ENCODE data around the gene EAF1.
"Not testable (repeated sequence)": the region's sequence is repeated elsewhere in the genome, so short reads cannot be mapped to it uniquely, and the experiment has no call there.

The EAF1 gene

DNA sequence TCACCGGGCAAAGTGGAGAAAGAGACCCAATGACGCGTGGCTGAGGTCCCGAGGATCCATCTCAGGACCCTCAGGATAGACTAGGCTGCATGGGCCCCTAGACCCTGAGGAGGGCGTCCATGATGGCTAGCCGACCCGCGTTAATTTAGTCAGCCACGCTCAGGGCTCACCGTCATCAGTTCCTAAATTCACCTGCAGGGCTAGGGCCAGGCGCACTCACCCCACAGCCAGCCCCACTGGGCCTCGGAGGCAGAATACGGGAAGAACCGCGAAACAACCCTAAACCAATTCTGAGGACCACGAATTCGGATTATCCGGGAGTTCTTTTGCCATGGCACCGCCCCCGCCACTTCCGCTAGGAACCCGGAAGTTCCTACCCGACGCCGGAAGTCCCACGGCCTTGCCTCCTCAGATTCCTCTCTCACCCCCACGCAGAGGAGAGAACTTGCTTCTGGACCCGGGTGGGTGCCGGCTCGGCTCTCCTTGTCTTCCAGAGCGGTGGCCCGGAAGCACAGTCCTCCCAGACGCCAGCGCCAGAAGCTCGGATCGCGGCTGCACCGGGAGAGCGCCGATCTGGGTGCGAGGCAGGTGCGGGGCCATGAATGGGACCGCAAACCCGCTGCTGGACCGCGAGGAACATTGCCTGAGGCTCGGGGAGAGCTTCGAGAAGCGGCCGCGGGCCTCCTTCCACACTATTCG is at the start of gene EAF1, which contains the start of gene METTL6:
Gene EAF1 (plus strand): TSS at position 417 of the 699 bp plus-strand sequence. CDS start 182 bp downstream, at position 599.
Gene METTL6 (minus strand): TSS at position 363 of the 699 bp plus-strand sequence. CDS start 1,033 bp downstream, outside the sequence.
- H3K27me3 ChIP-seq (ENCODE audit: control insufficient read depth, insufficient read depth, low read length), result no peaks in the 10 kb centered on the region
- H3K4me3 ChIP-seq (ENCODE audit: low read depth, low read length), result peak within 1 kb of the TSS; percentile 96
- peaks cover 9% of the 10 kb centered on the region; the same call in 1 of the 2 replicates for H3K4me1 ChIP-seq (ENCODE audit: control insufficient read depth, insufficient read depth, low read length)
- peak within 1 kb of the TSS; percentile 91 for H3K27ac ChIP-seq (ENCODE audit: low read depth, low read length)
- peak within 1 kb of the TSS; percentile 88 for H3K9ac ChIP-seq (ENCODE audit: low read depth, low read length)
- H3K36me3 ChIP-seq (ENCODE audit: control insufficient read depth, insufficient read depth, low read length), result peaks cover 56% of the 10 kb centered on the region
- H3K9me3 ChIP-seq (ENCODE audit: control insufficient read depth, insufficient read depth, low read length), result no peaks in the 10 kb centered on the region

DNA sequence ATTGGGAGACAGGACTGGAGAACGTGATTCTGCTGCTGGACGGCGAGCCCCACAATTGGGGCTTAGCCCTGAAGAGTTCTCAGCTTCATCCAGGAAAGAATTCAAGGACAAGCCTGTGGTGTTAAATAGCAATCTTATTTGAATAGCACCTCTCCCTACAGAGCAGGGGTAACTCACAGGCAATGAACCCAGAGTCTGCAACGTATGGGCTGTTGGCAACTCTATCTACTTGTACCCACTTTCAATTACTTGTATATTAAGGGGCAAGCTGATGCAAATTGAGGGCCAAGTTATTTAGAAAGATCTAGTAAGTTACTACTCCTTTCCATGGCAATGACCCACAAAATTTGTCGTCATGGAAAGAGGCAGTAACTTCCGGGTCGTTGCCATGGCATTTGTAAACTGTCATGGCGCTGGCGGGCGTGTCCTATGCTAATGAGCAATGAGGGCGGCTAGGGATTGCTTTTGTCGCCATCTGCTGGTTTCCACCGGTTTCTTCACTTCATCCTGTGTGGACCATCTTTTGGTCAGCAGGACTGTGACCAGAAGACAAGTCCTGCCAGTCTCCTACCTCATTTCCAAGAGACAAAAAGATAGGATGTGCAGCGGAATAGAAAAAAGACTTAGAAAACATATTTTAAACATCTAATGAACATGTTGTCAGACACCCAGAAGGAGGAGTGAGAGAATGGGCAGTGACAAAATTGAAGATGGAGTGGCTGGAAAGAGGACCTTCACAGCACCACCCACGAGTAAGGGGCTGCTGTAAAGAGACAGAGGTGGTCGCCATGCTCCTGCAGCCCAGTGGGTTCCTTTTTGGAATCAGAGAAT is 49.2 kb upstream of the EAF1 start:
- no peaks in the 10 kb centered on the region for H3K9me3 ChIP-seq (ENCODE audit: control insufficient read depth, insufficient read depth, low read length)
- H3K27me3 ChIP-seq (ENCODE audit: control insufficient read depth, insufficient read depth, low read length), result no peaks in the 10 kb centered on the region
- H3K36me3 ChIP-seq (ENCODE audit: control insufficient read depth, insufficient read depth, low read length), result no peaks in the 10 kb centered on the region
- no peak overlapping the region for H3K9ac ChIP-seq (ENCODE audit: low read depth, low read length)
- peaks cover 5% of the 10 kb centered on the region; the same call in 1 of the 2 replicates for H3K4me1 ChIP-seq (ENCODE audit: control insufficient read depth, insufficient read depth, low read length)
- H3K27ac ChIP-seq (ENCODE audit: low read depth, low read length), result peak overlapping the region; percentile 3
- peak overlapping the region; percentile 41 for H3K4me3 ChIP-seq (ENCODE audit: low read depth, low read length)

DNA sequence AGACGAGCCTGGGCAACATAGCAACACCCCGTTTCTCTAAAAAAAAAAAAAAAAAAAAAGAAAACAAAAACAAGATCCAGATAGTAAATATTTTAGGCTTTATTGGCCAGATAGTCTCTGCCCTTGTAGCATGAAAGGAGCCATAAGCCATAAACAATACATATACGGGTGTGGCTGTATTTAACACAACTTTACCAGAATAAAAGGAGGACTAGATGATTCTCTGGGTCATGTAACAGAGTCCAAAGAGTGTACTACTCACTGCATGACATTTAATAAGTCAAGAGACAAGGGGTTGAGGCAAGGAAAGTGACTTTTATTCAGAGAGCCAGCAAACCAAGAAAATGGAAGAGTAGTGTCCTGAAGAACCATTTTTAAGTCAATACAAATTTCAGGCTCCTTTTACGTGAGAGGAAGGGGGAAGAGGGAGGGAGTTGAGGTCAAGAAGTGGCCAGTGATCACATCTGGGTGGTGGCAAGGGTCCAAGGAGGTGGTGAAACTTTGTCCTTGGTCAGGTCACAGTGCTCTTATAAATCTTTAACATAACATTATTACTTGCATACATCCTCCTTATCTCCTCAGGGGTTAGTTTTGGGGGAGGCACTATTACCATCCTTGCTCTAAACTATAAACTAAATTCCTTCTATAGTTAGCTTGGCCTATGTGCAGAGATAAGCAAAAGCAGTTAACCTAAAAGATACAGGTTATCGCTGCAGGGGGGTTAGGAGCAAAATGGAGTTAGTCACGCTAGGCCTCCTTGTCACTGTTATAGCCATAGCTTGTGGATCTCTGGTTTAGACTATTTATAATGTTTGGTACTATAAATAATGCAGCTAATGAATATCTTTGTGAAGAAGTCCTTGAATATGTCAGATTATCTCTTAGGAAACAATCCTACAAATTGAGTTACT is 46.2 kb upstream of the EAF1 start:
- Histone ChIP-seq H3K9ac (ENCODE audit: low read depth, low read length) (no peak overlapping the region), H3K9me3 (ENCODE audit: control insufficient read depth, insufficient read depth, low read length) (no peaks in the 10 kb centered on the region), H3K4me1 (ENCODE audit: control insufficient read depth, insufficient read depth, low read length) (peaks cover 5% of the 10 kb centered on the region; the same call in 1 of the 2 replicates), H3K4me3 (ENCODE audit: low read depth, low read length) (no peak overlapping the region), H3K27ac (ENCODE audit: low read depth, low read length) (no peak overlapping the region), H3K27me3 (ENCODE audit: control insufficient read depth, insufficient read depth, low read length) (no peaks in the 10 kb centered on the region), H3K36me3 (ENCODE audit: control insufficient read depth, insufficient read depth, low read length) (no peaks in the 10 kb centered on the region)

DNA sequence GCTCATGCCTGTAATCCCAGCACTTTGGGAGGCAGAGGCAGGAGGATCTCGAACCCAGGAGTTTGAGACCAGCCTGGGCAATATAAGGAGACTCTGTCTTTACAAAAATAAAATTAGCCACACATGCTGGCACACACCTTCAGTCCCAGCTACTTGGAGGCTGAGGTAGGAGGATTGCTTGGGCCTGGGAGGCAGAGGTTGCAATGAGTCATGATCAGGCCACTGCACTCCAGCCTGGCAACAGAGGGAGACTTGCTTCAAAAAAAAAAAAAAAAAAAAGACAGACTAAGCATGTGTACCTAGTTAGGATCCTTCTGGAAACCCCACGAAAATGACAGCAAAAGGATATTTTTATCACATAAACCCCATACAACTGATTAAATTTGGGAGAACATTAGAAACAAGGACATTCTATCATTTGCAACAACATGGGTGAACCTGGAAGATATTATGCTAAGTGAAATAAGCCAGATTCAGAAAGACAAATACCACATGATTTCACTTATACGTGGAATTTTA is 44.9 kb upstream of the EAF1 start:
- H3K9me3 ChIP-seq (ENCODE audit: control insufficient read depth, insufficient read depth, low read length), result peaks cover 4% of the 10 kb centered on the region; the same call in 1 of the 2 replicates
- no peaks in the 10 kb centered on the region for H3K27me3 ChIP-seq (ENCODE audit: control insufficient read depth, insufficient read depth, low read length)
- H3K4me3 ChIP-seq (ENCODE audit: low read depth, low read length), result no peak overlapping the region
- no peak overlapping the region for H3K27ac ChIP-seq (ENCODE audit: low read depth, low read length)
- H3K9ac ChIP-seq (ENCODE audit: low read depth, low read length), result no peak overlapping the region
- peaks cover 5% of the 10 kb centered on the region; the same call in 1 of the 2 replicates for H3K4me1 ChIP-seq (ENCODE audit: control insufficient read depth, insufficient read depth, low read length)
- no peaks in the 10 kb centered on the region for H3K36me3 ChIP-seq (ENCODE audit: control insufficient read depth, insufficient read depth, low read length)

DNA sequence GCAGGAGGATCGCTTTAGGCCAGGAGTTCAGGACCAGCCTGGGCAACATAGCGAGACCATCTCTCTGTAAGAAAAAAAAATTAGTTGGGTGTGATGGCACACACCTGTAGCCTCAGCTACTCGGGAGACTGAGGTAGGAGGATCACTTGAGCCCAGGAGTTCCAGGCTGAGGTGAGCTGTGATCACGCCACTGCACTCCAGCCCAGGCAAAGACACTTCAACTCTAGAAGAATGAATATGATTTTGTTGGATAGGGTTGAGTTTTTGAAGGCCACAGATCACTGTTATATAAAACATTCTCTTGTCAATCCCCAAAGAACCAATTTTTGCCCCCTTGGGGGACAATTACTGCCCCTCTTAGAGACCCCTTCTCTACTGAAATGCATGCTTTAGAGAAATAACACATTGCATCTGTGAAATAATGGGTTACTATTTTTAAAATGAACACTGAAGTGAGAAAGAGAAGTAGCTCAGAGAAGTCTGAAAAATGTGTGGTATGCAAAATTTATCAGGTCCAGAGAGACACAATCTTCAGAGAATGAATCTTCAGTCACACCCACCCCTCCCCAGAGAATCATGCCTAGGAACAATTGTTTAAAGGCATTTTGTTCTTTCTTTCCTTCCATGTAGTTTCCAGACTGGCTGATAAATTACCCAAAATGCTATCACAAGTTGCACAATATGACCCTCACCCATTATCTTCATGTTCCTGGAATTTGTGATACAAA is 42.7 kb upstream of the EAF1 start:
- H3K27ac ChIP-seq (ENCODE audit: low read depth, low read length), result no peak overlapping the region
- H3K4me3 ChIP-seq (ENCODE audit: low read depth, low read length), result no peak overlapping the region
- H3K36me3 ChIP-seq (ENCODE audit: control insufficient read depth, insufficient read depth, low read length), result no peaks in the 10 kb centered on the region
- no peaks in the 10 kb centered on the region for H3K4me1 ChIP-seq (ENCODE audit: control insufficient read depth, insufficient read depth, low read length)
- no peak overlapping the region for H3K9ac ChIP-seq (ENCODE audit: low read depth, low read length)
- H3K9me3 ChIP-seq (ENCODE audit: control insufficient read depth, insufficient read depth, low read length), result peaks cover 4% of the 10 kb centered on the region; the same call in 1 of the 2 replicates
- H3K27me3 ChIP-seq (ENCODE audit: control insufficient read depth, insufficient read depth, low read length), result no peaks in the 10 kb centered on the region

DNA sequence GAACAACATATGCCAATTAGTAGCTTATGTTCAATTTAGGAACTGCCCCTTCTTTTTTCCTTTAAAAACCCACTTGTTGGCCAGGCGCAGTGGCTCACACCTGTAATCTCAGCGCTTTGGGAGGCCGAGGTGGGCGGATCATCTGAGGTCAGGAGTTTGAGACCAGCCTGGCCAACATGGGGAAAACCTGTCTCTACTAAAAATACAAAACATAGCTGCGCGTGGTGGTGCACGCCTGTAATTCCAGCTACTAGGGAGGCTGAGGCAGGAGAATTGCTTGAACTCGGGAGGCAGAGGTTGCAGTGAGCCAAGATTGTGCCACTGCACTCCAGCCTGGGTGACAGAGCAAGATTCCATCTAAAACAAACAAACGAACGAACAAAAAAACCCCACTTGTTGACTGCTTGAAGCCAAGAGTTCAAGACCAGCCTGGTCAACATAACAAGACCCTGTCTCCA is 42.1 kb upstream of the EAF1 start:
- H3K9ac ChIP-seq (ENCODE audit: low read depth, low read length); H3K4me3 ChIP-seq (ENCODE audit: low read depth, low read length); H3K27ac ChIP-seq (ENCODE audit: low read depth, low read length); H3K9me3 ChIP-seq (ENCODE audit: control insufficient read depth, insufficient read depth, low read length); H3K36me3 ChIP-seq (ENCODE audit: control insufficient read depth, insufficient read depth, low read length); H3K4me1 ChIP-seq (ENCODE audit: control insufficient read depth, insufficient read depth, low read length); H3K27me3 ChIP-seq (ENCODE audit: control insufficient read depth, insufficient read depth, low read length): not testable (repeated sequence)

DNA sequence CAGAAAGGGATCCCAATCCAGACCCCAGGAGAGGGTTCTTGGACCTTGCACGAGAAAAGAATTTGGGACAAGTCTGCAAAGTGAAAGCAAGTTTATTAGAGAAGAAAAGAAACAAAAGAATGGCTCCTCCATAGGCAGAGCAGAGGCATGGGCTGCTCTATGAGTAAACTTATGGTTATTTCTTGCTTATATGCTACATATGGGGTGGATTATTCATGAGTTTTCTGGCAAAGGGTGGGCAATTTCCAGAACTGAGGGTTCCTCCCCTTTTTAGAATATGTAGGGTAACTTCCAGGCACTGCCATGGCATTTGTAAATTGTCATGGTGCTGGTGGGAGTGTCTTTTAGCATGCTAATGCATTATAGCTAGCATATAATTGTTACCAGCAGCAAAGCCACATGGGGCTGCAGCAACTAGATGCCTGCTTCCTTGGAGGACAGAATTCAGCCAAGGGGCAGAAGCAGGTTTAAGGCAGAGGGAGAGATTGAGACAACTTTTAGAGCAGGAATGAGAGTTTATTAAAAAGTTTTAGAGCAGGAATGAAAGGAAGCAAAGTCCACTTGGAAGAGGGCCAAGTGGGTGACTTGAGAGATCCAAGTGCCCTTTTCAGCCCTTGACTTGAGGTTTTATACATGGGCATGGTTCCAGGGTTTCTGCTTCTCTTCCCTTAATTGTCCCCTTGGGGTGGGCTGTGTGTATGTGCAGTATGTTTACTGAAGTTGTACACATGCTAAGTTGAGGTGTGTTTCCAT is 41.3 kb upstream of the EAF1 start:
- Histone ChIP-seq H3K9ac (ENCODE audit: low read depth, low read length) (no peak overlapping the region), H3K27me3 (ENCODE audit: control insufficient read depth, insufficient read depth, low read length) (no peaks in the 10 kb centered on the region), H3K4me1 (ENCODE audit: control insufficient read depth, insufficient read depth, low read length) (no peaks in the 10 kb centered on the region), H3K36me3 (ENCODE audit: control insufficient read depth, insufficient read depth, low read length) (no peaks in the 10 kb centered on the region), H3K27ac (ENCODE audit: low read depth, low read length) (no peak overlapping the region), H3K9me3 (ENCODE audit: control insufficient read depth, insufficient read depth, low read length) (peaks cover 4% of the 10 kb centered on the region; the same call in 1 of the 2 replicates), H3K4me3 (ENCODE audit: low read depth, low read length) (no peak overlapping the region)

DNA sequence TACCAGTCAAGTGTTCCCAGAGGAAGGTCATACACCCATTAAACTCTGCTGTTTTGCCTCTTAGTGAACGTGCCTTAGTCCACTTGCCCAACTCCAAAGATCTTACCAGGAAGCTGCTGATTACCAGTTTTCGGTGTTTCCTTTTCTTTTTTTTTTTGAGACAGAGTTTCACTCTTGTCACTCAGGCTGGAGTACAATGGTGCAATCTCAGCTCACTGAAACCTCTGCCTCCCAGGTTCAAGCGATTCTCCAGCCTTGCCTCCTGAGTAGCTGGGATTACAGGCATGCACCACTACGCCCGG is 40.8 kb upstream of the EAF1 start:
- H3K9ac ChIP-seq (ENCODE audit: low read depth, low read length); H3K36me3 ChIP-seq (ENCODE audit: control insufficient read depth, insufficient read depth, low read length); H3K4me3 ChIP-seq (ENCODE audit: low read depth, low read length); H3K27ac ChIP-seq (ENCODE audit: low read depth, low read length); H3K9me3 ChIP-seq (ENCODE audit: control insufficient read depth, insufficient read depth, low read length); H3K4me1 ChIP-seq (ENCODE audit: control insufficient read depth, insufficient read depth, low read length); H3K27me3 ChIP-seq (ENCODE audit: control insufficient read depth, insufficient read depth, low read length): not testable (repeated sequence)

DNA sequence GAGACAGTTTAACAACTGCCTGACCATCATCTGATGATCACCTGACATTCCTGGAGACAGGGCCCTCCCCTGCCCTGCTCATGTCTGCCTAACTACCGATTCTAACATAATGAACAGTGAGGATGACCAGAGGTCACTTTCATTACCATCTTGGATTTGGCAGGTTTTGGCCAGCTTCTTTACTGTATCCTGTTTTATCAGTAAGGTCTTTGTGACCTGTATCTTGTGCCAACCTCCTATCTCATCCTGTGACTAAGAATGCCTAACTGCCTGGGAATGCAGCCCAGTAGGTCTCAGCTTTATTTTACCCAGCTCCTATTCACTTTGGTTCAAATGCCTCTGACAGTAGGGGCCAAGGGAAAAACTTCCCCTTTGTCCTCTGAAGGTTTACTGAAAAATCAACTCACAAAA is 40.2 kb upstream of the EAF1 start:
- Histone ChIP-seq H3K27ac (ENCODE audit: low read depth, low read length) (no peak overlapping the region), H3K4me1 (ENCODE audit: control insufficient read depth, insufficient read depth, low read length) (no peaks in the 10 kb centered on the region), H3K27me3 (ENCODE audit: control insufficient read depth, insufficient read depth, low read length) (no peaks in the 10 kb centered on the region), H3K9me3 (ENCODE audit: control insufficient read depth, insufficient read depth, low read length) (peaks cover 4% of the 10 kb centered on the region; the same call in 1 of the 2 replicates), H3K4me3 (ENCODE audit: low read depth, low read length) (no peak overlapping the region), H3K9ac (ENCODE audit: low read depth, low read length) (no peak overlapping the region), H3K36me3 (ENCODE audit: control insufficient read depth, insufficient read depth, low read length) (no peaks in the 10 kb centered on the region)
